ENCODE measurements around the gene POLG. TPM values are rescaled to one million over a fixed set of nuclear protein-coding genes. Genes with fewer than 3 reads are reported as not detected.

The POLG gene
- total RNA-seq, 1 experiment from 2014 or later, result 83.6 TPM

- intact Hi-C loops (cut with micrococcal nuclease; ENCODE audit: unreplicated experiment), result no loop called here
- TF ChIP-seq, protein P1, sequence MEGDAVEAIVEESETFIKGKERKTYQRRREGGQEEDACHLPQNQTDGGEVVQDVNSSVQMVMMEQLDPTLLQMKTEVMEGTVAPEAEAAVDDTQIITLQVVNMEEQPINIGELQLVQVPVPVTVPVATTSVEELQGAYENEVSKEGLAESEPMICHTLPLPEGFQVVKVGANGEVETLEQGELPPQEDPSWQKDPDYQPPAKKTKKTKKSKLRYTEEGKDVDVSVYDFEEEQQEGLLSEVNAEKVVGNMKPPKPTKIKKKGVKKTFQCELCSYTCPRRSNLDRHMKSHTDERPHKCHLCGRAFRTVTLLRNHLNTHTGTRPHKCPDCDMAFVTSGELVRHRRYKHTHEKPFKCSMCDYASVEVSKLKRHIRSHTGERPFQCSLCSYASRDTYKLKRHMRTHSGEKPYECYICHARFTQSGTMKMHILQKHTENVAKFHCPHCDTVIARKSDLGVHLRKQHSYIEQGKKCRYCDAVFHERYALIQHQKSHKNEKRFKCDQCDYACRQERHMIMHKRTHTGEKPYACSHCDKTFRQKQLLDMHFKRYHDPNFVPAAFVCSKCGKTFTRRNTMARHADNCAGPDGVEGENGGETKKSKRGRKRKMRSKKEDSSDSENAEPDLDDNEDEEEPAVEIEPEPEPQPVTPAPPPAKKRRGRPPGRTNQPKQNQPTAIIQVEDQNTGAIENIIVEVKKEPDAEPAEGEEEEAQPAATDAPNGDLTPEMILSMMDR (IDR thresholded peaks at IDR 0.05; ENCODE audit: unreplicated experiment), result no peak
- no peaks in the 10 kb centered on the region for H3K27me3 Mint-ChIP-seq (ENCODE audit: unreplicated experiment)
- no TSS peak for BruUV-seq (replicated peaks)
- H3K9me3 Mint-ChIP-seq (ENCODE audit: low read depth, unreplicated experiment), result no peaks in the 10 kb centered on the region
- H3K4me3 Mint-ChIP-seq (ENCODE audit: low read depth, unreplicated experiment), result no peak overlapping the region
- no peak for DNase-seq
- CTCF ChIA-PET, result interaction anchor here (0.9 kb wide), 1 partner anchor 35 kb away, joined by 3 read pairs; no protein-coding TSS in a partner anchor
- peaks cover 16% of the 10 kb centered on the region for H3K4me1 Mint-ChIP-seq (ENCODE audit: low read depth, unreplicated experiment)
- H3K27ac Mint-ChIP-seq (ENCODE audit: unreplicated experiment), result no peak overlapping the region
- peaks cover 70% of the 10 kb centered on the region for H3K36me3 Mint-ChIP-seq (ENCODE audit: insufficient read depth, unreplicated experiment)
Measured at GRCh38 chr15:89323825-89324224, 10.8 kb downstream of the POLG start.

GRCh38 chr15:89322822-89323221, 11.8 kb downstream of the POLG start:
- Mint-ChIP-seq H3K36me3 (ENCODE audit: insufficient read depth, unreplicated experiment) (peaks cover 70% of the 10 kb centered on the region), H3K4me3 (ENCODE audit: low read depth, unreplicated experiment) (no peak overlapping the region), H3K9me3 (ENCODE audit: low read depth, unreplicated experiment) (no peaks in the 10 kb centered on the region), H3K27me3 (ENCODE audit: unreplicated experiment) (no peaks in the 10 kb centered on the region), H3K4me1 (ENCODE audit: low read depth, unreplicated experiment) (peaks cover 18% of the 10 kb centered on the region), H3K27ac (ENCODE audit: unreplicated experiment) (peak overlapping the region; percentile 46)
- CTCF ChIA-PET, result no interaction called here
- BruUV-seq (replicated peaks), result no TSS peak
- DNase-seq, result no peak
- intact Hi-C loops (cut with micrococcal nuclease; ENCODE audit: unreplicated experiment), result no loop called here
- TF ChIP-seq, protein P1 (IDR thresholded peaks at IDR 0.05; ENCODE audit: unreplicated experiment), result no peak

DNA sequence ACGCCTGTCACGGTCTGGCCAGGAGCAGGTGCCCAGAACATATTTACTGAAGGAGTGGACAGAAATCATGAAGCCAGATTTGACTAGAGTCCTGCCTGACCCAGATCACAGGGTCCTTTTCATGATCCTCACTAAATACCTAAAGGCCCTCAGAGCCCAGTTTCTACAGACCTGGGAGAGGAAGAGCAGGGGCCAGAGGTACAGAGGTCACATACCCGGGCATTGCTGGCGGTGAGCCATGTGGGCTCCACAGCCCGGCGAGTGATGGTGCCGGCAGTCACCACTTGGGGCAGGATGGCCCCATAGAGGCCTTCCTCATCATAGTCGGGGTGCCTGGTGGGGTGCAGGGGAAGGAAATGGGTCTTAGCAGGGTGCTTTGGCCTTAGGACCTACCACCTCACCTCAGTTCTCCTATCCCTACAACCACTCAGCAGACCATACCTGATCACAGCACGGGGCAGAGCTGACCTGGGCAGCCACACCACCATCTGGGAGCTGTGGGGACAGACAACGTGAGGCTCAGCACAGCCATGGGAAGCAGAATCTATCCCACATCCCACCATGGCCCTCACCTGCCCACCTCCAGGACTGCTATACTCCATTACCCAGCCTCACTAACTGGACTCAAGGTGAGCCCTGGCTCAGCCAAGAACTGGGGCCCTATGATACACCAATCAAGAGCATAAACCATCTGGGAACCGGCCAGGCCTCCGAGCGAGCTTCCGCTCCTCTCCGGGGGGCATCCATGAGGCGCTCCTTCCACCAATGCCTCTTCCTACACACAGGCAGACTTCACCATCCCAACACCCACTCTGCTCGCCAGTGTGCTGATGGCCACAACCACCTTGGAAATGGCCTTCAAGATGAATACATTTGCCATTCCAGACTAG, 12.9 kb downstream of the POLG start:
- Mint-ChIP-seq H3K27me3 (ENCODE audit: unreplicated experiment) (no peaks in the 10 kb centered on the region), H3K27ac (ENCODE audit: unreplicated experiment) (no peak overlapping the region), H3K4me1 (ENCODE audit: low read depth, unreplicated experiment) (peaks cover 18% of the 10 kb centered on the region), H3K4me3 (ENCODE audit: low read depth, unreplicated experiment) (no peak overlapping the region), H3K9me3 (ENCODE audit: low read depth, unreplicated experiment) (no peaks in the 10 kb centered on the region), H3K36me3 (ENCODE audit: insufficient read depth, unreplicated experiment) (peaks cover 67% of the 10 kb centered on the region)
- TF ChIP-seq, protein P1 (IDR thresholded peaks at IDR 0.05; ENCODE audit: unreplicated experiment), result peak; percentile 27
- BruUV-seq (replicated peaks), result no TSS peak
- peak; percentile 30 for DNase-seq
- CTCF ChIA-PET, result no interaction called here
- intact Hi-C loops (cut with micrococcal nuclease; ENCODE audit: unreplicated experiment), result no loop called here

- TF ChIP-seq, protein P1 (IDR thresholded peaks at IDR 0.05; ENCODE audit: unreplicated experiment), result no peak
- no TSS peak for BruUV-seq (replicated peaks)
- Mint-ChIP-seq H3K4me3 (ENCODE audit: low read depth, unreplicated experiment) (no peak overlapping the region), H3K4me1 (ENCODE audit: low read depth, unreplicated experiment) (peaks cover 18% of the 10 kb centered on the region), H3K27ac (ENCODE audit: unreplicated experiment) (peak overlapping the region; percentile 64), H3K27me3 (ENCODE audit: unreplicated experiment) (no peaks in the 10 kb centered on the region), H3K9me3 (ENCODE audit: low read depth, unreplicated experiment) (no peaks in the 10 kb centered on the region), H3K36me3 (ENCODE audit: insufficient read depth, unreplicated experiment) (peaks cover 72% of the 10 kb centered on the region)
- DNase-seq, result no peak
- CTCF ChIA-PET, result no interaction called here
- intact Hi-C loops (cut with micrococcal nuclease; ENCODE audit: unreplicated experiment), result no loop called here
Measured at GRCh38 chr15:89320200-89320599, 14.4 kb downstream of the POLG start.
